PC-9 (cell line): Measurements from ENCODE around the gene FBF1. TPM values are rescaled to one million over a fixed set of nuclear protein-coding genes. Genes with fewer than 3 reads are reported as not detected.

Source experiments
- BruUV-seq: library from RNA; stranded (reverse); fragments of 400-500 nt; replicated peaks from 2 replicates; lab custom pipeline; 2021; lab: Mats Ljungman, UMichigan
- CTCF ChIA-PET: fragments of 300-600 bp; sonication (Branson Sonifier 250); formaldehyde crosslinking; loops from one replicate; lab custom pipeline; 2022; ENCODE audit warnings: antibody characterized with exemption; lab: Charles Lee
- POLR2A ChIA-PET: fragments of 300-600 bp; sonication (Branson Sonifier 250); formaldehyde crosslinking; loops from one replicate; lab custom pipeline; 2022; ENCODE audit warnings: antibody characterized with exemption; ENCODE audit not compliant: unreplicated experiment; lab: Charles Lee
- DNase-seq, 2 experiments: peaks; one replicate each; pipeline versions ENCODE4 v3.0.0 to v3.0.0-alpha.2; 2015 to 2022; ENCODE audit warnings: mixed read lengths in 1 of 2
- H2AFZ ChIP-seq: fragments of 200-600 bp; sonication (generic); 2 replicates; pipeline ENCODE4 v1.8.1; 2017; ENCODE audit warnings: antibody characterized with exemption
- H3F3A ChIP-seq: fragments of 200-600 bp; sonication (generic); 2 replicates; pipeline ENCODE4 v1.8.1; 2017; ENCODE audit warnings: antibody characterized with exemption, mild to moderate bottlenecking, low read depth; ENCODE audit not compliant: insufficient read depth
- H3K27ac ChIP-seq: fragments of 200-600 bp; sonication (generic); 2 replicates; pipeline ENCODE4 v1.6.1; 2016; ENCODE audit warnings: mixed run types
- H3K27me3 ChIP-seq: fragments of 200-600 bp; sonication (generic); 2 replicates; pipeline ENCODE4 v1.6.1; 2016; ENCODE audit warnings: low read depth, mixed run types; ENCODE audit not compliant: insufficient read depth
- H3K36me3 ChIP-seq: fragments of 200-600 bp; sonication (generic); 2 replicates; pipeline ENCODE4 v1.6.1; 2016; ENCODE audit warnings: low read depth, mixed run types
- H3K4me1 ChIP-seq: fragments of 200-600 bp; sonication (generic); replicated peaks from 2 replicates; pipeline ENCODE4 v1.6.1; 2016; ENCODE audit warnings: mixed run types; ENCODE audit not compliant: insufficient read depth
- H3K4me2 ChIP-seq: fragments of 200-600 bp; sonication (generic); 2 replicates; pipeline ENCODE4 v1.6.1; 2017; ENCODE audit warnings: mixed run types
- H3K4me3 ChIP-seq: fragments of 200-600 bp; sonication (generic); 2 replicates; pipeline ENCODE4 v1.6.1; 2016; ENCODE audit warnings: mixed run types
- H3K79me2 ChIP-seq: fragments of 200-600 bp; sonication (generic); 2 replicates; pipeline ENCODE4 v1.6.1; 2017; ENCODE audit warnings: low read depth, mixed run types
- H3K9me2 ChIP-seq: fragments of 200-600 bp; sonication (generic); 2 replicates; pipeline ENCODE4 v1.8.1; 2017; ENCODE audit warnings: mild to moderate bottlenecking; ENCODE audit not compliant: insufficient read depth
- H3K9me3 ChIP-seq: fragments of 200-600 bp; sonication (generic); 2 replicates; pipeline ENCODE4 v1.8.1; 2016; ENCODE audit warnings: low read depth; ENCODE audit not compliant: insufficient read depth
- H4K20me1 ChIP-seq: fragments of 200-600 bp; sonication (generic); 2 replicates; pipeline ENCODE4 v1.8.1; 2017; ENCODE audit not compliant: insufficient read depth
- EZH2 ChIP-seq: fragments of 200-600 bp; sonication (generic); IDR thresholded peaks from 2 replicates; pipeline ENCODE4 v1.8.0; 2017; ENCODE audit warnings: antibody characterized with exemption, low read depth
- intact Hi-C: fragments of 100-400 bp; cut with micrococcal nuclease; formaldehyde crosslinking; loops from one replicate; pipeline ENCODE4 v1.10.0; 2022; ENCODE audit not compliant: unreplicated experiment
- total RNA-seq: library from RNA; stranded (reverse); gene quantifications from 2 replicates; pipeline ENCODE4 v1.2.3, GENCODE V29; 2021
- TF ChIP-seq, protein P1 (sequence below): fragments of 200-600 bp; sonication (generic); conservative IDR thresholded peaks from 2 replicates; pipeline ENCODE4 v1.6.1; 2017; ENCODE audit warnings: mixed run types, antibody characterized with exemption, mild to moderate bottlenecking, moderate library complexity

FBF1 gene
- total RNA-seq, 1 experiment from 2014 or later = 22.5 TPM

DNA sequence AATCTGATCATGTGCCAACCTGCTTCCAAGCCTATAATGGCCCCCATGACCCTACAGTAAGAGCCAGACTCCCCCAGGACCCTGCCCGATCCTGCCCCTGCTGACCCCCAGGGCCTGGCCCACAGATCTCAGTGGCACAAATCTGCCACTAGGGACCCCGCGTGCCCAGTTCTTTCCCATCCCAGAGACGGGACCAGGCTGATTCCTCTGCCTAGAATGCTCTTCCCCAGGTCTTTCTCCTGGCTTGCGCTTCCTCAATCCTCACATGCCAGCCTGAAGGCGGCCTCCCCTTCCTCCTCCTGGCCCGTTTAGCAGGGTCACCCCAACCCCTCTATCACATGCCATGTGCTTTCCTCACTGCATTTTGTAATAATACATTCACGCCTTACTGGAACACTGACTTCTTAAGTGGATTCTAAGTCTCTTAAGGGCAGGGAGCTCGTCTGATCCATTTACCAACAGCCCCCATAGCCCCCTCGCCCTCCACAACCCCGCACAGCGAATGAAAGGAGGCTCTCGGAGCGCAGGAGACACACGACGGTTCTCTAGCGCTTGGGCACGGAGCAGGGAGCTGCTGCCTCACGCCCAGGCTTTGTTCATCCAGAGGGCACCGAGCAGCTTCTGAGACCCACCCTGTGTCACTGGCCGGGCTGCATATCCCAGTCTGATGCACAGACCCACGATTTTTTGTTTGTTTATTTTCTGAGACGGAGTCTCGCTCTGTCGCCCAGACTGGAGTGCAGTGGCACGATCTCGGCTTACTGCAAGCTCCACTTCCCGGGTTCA is 45.3 kb downstream of the FBF1 start:
- DNase-seq = peak in 1 of 2 experiments; percentile 15
- peak overlapping the region; percentile 33 for H3K27ac ChIP-seq
- H3K9me2 ChIP-seq = no peaks in the 10 kb centered on the region
- H2AFZ ChIP-seq = peak overlapping the region; percentile 73
- H3K79me2 ChIP-seq = peaks cover 19% of the 10 kb centered on the region
- no peaks in the 10 kb centered on the region for H4K20me1 ChIP-seq
- no peaks in the 10 kb centered on the region for H3K9me3 ChIP-seq
- peak overlapping the region; percentile 77 for H3K4me3 ChIP-seq
- 0 out of 2 replicates have a peak, but pooled peaks cover 4% of the 10 kb centered on the region for H3K4me1 ChIP-seq
- TSS peak; percentile 25 for BruUV-seq
- ChIA-PET POLR2A (interaction anchor here (0.5 to 1.6 kb wide), 5 partner anchors 16 to 116 kb away, joined by 3 to 12 read pairs (median 5); partner anchors contain the start of gene TRIM47), CTCF (no interaction called here)
- H3F3A ChIP-seq = peaks cover 19% of the 10 kb centered on the region; the same call in 1 of the 2 replicates
- peak overlapping the region; percentile 83 for H3K4me2 ChIP-seq
- intact Hi-C loops = loop anchor here (1.0 to 2.0 kb wide), 3 partner anchors 40 to 131 kb away; partner anchors contain the start of genes GALK1, UNC13D and WBP2
- H3K27me3 ChIP-seq = no peaks in the 10 kb centered on the region
- TF ChIP-seq EZH2 = no peak
- TF ChIP-seq, protein P1, sequence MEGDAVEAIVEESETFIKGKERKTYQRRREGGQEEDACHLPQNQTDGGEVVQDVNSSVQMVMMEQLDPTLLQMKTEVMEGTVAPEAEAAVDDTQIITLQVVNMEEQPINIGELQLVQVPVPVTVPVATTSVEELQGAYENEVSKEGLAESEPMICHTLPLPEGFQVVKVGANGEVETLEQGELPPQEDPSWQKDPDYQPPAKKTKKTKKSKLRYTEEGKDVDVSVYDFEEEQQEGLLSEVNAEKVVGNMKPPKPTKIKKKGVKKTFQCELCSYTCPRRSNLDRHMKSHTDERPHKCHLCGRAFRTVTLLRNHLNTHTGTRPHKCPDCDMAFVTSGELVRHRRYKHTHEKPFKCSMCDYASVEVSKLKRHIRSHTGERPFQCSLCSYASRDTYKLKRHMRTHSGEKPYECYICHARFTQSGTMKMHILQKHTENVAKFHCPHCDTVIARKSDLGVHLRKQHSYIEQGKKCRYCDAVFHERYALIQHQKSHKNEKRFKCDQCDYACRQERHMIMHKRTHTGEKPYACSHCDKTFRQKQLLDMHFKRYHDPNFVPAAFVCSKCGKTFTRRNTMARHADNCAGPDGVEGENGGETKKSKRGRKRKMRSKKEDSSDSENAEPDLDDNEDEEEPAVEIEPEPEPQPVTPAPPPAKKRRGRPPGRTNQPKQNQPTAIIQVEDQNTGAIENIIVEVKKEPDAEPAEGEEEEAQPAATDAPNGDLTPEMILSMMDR = peak; percentile 41; the same call in 1 of the 2 replicates
- no peaks in the 10 kb centered on the region for H3K36me3 ChIP-seq

DNA sequence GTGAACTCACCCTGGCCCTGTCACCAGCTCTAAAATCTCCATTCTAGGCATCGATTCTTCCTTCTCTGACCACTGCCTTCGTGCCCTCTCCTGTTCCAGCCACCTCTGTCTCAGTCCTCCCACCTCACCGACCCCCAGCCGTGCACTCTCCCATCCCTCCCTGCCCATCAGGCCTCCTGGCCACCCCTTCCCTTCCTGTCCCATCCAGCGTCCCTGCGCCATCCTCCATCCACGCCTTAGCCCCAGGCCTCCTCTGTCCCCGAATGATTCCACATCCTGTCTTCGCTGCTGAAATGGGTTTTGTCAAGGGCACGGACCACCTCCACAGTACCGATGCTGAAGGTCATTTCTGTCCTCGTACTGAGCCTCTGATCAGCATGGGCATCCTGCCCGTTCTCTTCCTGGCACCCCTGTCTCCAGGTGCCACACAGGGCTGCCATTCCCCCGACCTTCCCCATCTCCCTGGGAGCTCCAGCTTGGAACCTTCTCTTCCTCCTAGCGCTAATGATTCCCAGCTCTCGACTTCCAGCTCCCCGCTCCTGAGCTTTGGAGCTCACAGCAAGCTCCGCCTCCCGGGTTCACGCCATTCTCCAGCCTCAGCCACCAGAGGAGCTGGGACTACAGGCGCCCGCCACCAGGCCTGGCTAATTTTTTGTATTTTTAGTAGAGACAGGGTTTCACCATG is 46.7 kb downstream of the FBF1 start:
- Histone ChIP-seq H3K4me3 (no peak overlapping the region), H3K27me3 (no peaks in the 10 kb centered on the region), H3K27ac (no peak overlapping the region), H3K4me1 (0 out of 2 replicates have a peak, but pooled peaks cover 4% of the 10 kb centered on the region), H3K9me2 (no peaks in the 10 kb centered on the region), H3F3A (peaks cover 26% of the 10 kb centered on the region; the same call in 1 of the 2 replicates), H3K36me3 (no peaks in the 10 kb centered on the region; the same call in 1 of the 2 replicates), H2AFZ (no peak overlapping the region), H3K9me3 (no peaks in the 10 kb centered on the region), H3K79me2 (peaks cover 19% of the 10 kb centered on the region), H4K20me1 (no peaks in the 10 kb centered on the region), H3K4me2 (no peak overlapping the region; the same call in 1 of the 2 replicates)
- no peak for DNase-seq
- ChIA-PET CTCF (no interaction called here), POLR2A (interaction anchor here (0.7 kb wide), 1 partner anchor 15 kb away, joined by 6 read pairs; no protein-coding TSS in a partner anchor)
- no TSS peak for BruUV-seq
- TF ChIP-seq EZH2 = no peak
- TF ChIP-seq, protein P1 = no peak
- intact Hi-C loops = loop anchor here (2.0 kb wide), 1 partner anchor 129 kb away; the partner anchor contains the start of gene GALK1
